Measurements from ENCODE around the gene FOXP4. TPM values are rescaled to one million over a fixed set of nuclear protein-coding genes. Genes with fewer than 3 reads are reported as not detected.

FOXP4 gene
- total and polyA plus RNA-seq, 2 of the 13 experiments (the other 11 are each of a cell fraction or from before 2014, with no cell fraction given), result 11.0 to 12.4 TPM

DNA sequence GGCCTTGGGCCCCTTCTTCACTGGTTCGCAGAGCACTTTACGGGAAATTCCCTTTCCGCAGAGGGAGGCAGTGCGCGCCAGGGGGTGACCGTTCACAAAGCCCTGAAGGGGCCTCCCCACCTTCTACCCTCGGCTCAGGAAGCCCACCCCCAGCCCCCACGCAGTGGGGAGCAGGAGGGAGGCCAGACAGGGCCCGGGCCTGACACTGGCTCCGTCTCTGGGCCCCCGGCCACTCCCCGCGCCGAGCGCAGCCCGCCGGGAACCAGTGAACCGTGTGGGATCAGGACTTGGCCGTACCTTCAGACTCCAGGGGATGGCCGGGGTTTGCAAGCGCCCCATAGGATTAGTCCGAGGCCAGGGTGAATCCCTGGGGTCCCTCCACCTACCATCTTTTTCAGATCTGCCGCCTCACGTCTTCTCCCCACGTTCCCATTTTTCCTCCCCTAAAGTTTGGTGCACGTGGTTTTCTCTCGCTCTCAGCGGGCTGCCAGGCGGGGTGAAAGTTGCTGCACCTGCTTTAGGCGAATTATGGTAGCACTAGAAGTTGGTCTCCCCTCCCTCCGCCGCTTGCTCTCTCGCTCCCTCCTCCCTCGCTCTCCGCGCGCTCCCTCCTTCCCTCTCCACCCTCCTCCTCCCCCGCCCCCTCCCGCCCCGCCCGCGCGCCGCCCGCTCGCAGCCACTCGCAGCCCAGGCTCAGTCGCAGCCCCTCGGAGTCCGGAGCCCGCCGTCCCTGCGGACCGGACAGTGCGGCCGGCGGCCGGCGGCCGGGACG lies at the start of gene FOXP4 (continued):
- TF ChIP-seq, protein P1, sequence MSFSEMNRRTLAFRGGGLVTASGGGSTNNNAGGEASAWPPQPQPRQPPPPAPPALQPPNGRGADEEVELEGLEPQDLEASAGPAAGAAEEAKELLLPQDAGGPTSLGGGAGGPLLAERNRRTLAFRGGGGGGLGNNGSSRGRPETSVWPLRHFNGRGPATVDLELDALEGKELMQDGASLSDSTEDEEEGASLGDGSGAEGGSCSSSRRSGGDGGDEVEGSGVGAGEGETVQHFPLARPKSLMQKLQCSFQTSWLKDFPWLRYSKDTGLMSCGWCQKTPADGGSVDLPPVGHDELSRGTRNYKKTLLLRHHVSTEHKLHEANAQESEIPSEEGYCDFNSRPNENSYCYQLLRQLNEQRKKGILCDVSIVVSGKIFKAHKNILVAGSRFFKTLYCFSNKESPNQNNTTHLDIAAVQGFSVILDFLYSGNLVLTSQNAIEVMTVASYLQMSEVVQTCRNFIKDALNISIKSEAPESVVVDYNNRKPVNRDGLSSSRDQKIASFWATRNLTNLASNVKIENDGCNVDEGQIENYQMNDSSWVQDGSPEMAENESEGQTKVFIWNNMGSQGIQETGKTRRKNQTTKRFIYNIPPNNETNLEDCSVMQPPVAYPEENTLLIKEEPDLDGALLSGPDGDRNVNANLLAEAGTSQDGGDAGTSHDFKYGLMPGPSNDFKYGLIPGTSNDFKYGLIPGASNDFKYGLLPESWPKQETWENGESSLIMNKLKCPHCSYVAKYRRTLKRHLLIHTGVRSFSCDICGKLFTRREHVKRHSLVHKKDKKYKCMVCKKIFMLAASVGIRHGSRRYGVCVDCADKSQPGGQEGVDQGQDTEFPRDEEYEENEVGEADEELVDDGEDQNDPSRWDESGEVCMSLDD (CRISPR knock-in tag; IDR thresholded peaks at IDR 0.05; ENCODE audit: borderline replicate concordance), result no peak; the same call in 1 of the 2 replicates
- TF ChIP-seq SMC3 (IDR thresholded peaks at IDR 0.05; ENCODE audit: low read length) (no peak; the same call in 1 of the 2 replicates), ESRRA (CRISPR knock-in tag; IDR thresholded peaks at IDR 0.05; ENCODE audit: low read depth) (peak; percentile 65; the same call in 1 of the 2 replicates), HMG20B (CRISPR knock-in tag; conservative IDR thresholded peaks at IDR 0.05) (0 out of 2 replicates have a peak, but pooled peaks have one; percentile 26), NPAS2 (CRISPR knock-in tag; IDR thresholded peaks at IDR 0.05; ENCODE audit: borderline replicate concordance) (no peak), SMYD3 (CRISPR knock-in tag; IDR thresholded peaks at IDR 0.05) (no peak), MYNN (CRISPR knock-in tag; IDR thresholded peaks at IDR 0.05; ENCODE audit: low read depth) (no peak), CAMTA2 (CRISPR knock-in tag; IDR thresholded peaks at IDR 0.05; ENCODE audit: borderline replicate concordance) (no peak), FOXO1 (CRISPR knock-in tag; IDR thresholded peaks at IDR 0.05) (no peak; the same call in 1 of the 2 replicates), GFI1 (CRISPR knock-in tag; IDR thresholded peaks at IDR 0.05; ENCODE audit: borderline replicate concordance) (0 out of 2 replicates have a peak, but pooled peaks have one; percentile 36), TCF7 (IDR thresholded peaks at IDR 0.05; ENCODE audit: low read depth) (no peak), CCAR2 (optimal IDR thresholded peaks at IDR 0.05; ENCODE audit: low read depth, low read length) (no peak), SNAPC2 (CRISPR knock-in tag; IDR thresholded peaks at IDR 0.05) (no peak; the same call in 1 of the 2 replicates), ZNF768 (CRISPR knock-in tag; IDR thresholded peaks at IDR 0.05) (peak; percentile 74; the same call in 1 of the 2 replicates), ZNF33A (CRISPR knock-in tag; IDR thresholded peaks at IDR 0.05; ENCODE audit: borderline replicate concordance) (no peak), HNF4A (CRISPR knock-in tag; IDR thresholded peaks at IDR 0.05) (peak; percentile 38; the same call in 1 of the 2 replicates), ZBTB7A (CRISPR knock-in tag; IDR thresholded peaks at IDR 0.05) (peak; percentile 42; the same call in 1 of the 2 replicates)
- TF ChIP-seq, protein P2, sequence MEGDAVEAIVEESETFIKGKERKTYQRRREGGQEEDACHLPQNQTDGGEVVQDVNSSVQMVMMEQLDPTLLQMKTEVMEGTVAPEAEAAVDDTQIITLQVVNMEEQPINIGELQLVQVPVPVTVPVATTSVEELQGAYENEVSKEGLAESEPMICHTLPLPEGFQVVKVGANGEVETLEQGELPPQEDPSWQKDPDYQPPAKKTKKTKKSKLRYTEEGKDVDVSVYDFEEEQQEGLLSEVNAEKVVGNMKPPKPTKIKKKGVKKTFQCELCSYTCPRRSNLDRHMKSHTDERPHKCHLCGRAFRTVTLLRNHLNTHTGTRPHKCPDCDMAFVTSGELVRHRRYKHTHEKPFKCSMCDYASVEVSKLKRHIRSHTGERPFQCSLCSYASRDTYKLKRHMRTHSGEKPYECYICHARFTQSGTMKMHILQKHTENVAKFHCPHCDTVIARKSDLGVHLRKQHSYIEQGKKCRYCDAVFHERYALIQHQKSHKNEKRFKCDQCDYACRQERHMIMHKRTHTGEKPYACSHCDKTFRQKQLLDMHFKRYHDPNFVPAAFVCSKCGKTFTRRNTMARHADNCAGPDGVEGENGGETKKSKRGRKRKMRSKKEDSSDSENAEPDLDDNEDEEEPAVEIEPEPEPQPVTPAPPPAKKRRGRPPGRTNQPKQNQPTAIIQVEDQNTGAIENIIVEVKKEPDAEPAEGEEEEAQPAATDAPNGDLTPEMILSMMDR (CRISPR knock-in tag; IDR thresholded peaks at IDR 0.05), result 0 out of 2 replicates have a peak, but pooled peaks have one; percentile 8
- TF ChIP-seq, protein P3, sequence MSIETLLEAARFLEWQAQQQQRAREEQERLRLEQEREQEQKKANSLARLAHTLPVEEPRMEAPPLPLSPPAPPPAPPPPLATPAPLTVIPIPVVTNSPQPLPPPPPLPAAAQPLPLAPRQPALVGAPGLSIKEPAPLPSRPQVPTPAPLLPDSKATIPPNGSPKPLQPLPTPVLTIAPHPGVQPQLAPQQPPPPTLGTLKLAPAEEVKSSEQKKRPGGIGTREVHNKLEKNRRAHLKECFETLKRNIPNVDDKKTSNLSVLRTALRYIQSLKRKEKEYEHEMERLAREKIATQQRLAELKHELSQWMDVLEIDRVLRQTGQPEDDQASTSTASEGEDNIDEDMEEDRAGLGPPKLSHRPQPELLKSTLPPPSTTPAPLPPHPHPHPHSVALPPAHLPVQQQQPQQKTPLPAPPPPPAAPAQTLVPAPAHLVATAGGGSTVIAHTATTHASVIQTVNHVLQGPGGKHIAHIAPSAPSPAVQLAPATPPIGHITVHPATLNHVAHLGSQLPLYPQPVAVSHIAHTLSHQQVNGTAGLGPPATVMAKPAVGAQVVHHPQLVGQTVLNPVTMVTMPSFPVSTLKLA (IDR thresholded peaks at IDR 0.05), result peak; percentile 78
- TF ChIP-seq, protein P4, sequence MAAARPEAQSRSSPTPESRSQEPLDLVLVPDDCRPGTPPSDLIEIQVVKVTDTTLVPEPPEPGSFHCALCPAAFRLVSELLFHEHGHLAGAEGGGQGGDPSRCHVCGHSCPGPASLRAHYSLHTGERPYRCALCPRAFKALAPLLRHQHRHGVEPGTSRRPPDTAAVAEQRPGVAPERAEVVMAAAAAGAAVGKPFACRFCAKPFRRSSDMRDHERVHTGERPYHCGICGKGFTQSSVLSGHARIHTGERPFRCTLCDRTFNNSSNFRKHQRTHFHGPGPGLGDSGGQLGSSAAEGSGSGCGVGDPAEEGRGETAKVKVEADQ (CRISPR knock-in tag; IDR thresholded peaks at IDR 0.05; ENCODE audit: borderline replicate concordance), result peak; percentile 75
- TF ChIP-seq, protein P5, sequence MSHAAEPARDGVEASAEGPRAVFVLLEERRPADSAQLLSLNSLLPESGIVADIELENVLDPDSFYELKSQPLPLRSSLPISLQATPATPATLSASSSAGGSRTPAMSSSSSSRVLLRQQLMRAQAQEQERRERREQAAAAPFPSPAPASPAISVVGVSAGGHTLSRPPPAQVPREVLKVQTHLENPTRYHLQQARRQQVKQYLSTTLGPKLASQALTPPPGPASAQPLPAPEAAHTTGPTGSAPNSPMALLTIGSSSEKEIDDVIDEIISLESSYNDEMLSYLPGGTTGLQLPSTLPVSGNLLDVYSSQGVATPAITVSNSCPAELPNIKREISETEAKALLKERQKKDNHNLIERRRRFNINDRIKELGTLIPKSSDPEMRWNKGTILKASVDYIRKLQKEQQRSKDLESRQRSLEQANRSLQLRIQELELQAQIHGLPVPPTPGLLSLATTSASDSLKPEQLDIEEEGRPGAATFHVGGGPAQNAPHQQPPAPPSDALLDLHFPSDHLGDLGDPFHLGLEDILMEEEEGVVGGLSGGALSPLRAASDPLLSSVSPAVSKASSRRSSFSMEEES (CRISPR knock-in tag; IDR thresholded peaks at IDR 0.05), result peak; percentile 64

All from HepG2 (cell line).